HG03575 (cell line): ENCODE data around the gene NHEJ1.

Source experiments
- ATAC-seq: cut with Tn5 transposase; IDR thresholded peaks from one replicate; pipeline ENCODE4 v1.9.1; 2021; ENCODE audit not compliant: unreplicated experiment, insufficient number of reproducible peaks, low FRiP score; ENCODE audit errors: extremely low read depth

Gene NHEJ1

DNA sequence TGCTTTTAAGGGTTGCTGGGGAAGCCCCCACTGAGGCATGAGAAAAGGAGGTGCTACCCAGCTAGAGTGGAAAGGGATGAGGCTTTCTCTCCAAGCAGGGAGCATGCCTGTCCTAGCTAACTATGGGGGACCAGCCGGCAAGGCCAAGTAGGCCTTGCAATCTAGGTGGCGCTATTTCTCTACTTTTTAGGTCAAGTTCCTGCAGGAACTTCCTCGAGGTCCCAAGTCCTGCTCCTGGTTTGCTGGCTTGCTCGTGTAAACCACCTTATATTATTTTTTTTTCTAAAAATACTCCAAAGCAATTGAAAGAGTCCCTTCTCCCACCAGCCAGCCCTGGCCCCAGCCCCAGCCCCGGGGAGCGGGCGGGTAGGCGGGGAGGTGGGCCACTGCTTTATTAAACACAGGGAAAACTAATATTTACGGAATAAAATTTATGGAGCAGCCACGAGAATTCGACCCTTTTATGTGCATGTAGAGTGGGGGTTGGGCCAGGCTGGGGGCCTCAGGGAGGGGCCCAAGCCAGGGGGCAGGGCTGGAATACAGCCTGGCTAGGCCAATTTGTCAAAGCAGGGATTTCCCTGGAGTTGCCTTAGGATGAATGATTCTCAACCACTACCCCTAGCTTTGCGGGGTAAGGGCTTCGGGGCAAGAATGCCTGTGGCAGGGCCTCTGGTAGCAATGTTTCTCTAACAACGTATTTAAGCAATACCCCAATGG lies 87.0 kb downstream of the NHEJ1 start:
- ATAC-seq: no peak

DNA sequence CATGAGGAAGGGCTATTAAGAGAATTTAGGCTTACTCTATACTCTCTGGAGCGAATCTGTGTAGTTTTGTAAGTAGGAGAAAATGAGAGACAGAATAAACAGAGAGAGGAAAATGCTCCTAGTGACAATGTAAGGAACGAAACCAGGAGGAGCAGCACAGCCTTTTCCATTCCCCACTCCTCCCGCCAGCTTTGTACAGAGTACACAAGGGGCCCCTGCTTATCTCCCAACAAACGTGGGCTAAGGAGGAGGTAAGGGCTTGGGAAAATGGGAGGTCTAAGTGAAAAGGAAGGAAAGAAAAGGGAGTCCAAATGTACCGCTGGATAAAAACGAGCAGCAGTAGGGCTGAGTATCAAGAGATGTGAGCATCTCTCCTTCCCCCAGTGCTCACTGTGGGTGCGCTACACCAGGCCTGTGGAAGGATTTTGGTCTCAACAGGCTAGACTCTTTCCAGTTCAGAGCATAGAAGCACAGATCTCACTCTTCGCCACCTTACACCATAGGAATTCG lies 87.8 kb downstream of the NHEJ1 start:
- no peak for ATAC-seq

DNA sequence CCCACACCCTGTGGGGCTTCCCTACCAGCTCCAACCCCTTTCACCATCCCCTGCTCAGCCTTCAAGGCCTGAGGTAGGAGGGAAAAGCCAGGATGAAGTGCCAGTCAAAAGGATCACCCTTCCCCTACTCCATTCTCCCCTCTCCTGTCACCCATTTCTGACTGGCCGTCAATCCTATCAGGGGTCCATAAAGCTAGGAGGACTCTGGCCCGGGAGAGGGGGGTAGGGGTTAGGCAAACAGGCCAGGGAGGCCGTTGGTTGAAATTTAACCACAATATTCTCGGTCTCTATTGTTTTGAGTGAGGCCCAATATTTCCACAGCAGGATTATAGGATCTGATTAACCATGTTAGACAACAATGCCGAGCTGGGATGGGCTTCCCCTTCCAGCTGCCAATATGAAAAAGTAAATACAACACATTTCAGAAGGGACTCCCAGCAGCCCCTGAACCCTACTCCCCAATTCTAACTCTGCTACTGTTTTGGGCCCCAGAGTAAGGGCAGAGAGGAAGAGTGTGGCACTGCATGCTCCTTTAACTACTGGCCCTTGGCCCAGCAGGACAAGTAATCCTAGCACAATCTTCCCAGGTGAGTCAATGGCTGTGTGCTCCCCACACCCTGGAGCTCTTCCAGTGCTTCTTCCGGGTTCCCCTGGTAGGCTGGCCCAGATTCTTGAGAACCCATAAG lies 89.3 kb downstream of the NHEJ1 start:
- no peak for ATAC-seq

DNA sequence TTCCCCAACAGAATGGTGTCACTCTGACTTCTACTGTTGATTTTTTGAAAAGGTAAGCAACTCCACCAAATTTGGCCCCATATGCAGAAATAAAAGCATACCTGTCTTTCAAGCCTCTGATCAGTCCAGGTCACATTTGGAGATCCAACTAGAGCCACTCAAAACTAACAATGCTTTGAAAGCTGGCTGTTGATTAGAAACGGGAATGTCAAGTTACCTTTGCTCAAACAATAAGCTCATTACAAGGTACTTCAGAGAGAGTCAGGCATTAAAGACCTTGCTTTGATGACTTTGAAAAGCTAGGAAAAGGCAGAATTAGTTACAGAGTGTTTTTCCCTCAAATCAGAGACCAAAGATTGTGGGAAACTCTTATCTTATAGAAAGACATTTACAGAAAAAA lies 95.1 kb downstream of the NHEJ1 start:
- no peak for ATAC-seq

DNA sequence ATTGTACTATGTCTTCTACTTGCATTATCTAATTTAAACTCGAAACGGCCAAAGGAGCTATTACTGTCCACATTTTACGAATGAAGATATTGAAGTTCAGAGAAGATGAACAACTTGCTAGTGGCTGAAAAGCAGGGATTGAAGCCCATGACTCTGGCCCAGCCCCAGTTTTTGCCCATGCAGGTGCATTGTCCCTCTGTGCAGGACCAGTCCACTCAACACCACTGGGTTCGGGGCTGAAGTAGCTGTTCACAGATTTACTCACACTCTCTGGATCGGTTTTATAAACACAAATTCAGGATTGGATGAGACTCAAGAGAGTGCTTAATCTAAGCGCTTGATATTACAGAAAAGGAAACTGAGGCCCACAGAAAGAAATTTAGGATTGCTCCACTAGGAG lies 98.5 kb downstream of the NHEJ1 start:
- ATAC-seq: no peak

DNA sequence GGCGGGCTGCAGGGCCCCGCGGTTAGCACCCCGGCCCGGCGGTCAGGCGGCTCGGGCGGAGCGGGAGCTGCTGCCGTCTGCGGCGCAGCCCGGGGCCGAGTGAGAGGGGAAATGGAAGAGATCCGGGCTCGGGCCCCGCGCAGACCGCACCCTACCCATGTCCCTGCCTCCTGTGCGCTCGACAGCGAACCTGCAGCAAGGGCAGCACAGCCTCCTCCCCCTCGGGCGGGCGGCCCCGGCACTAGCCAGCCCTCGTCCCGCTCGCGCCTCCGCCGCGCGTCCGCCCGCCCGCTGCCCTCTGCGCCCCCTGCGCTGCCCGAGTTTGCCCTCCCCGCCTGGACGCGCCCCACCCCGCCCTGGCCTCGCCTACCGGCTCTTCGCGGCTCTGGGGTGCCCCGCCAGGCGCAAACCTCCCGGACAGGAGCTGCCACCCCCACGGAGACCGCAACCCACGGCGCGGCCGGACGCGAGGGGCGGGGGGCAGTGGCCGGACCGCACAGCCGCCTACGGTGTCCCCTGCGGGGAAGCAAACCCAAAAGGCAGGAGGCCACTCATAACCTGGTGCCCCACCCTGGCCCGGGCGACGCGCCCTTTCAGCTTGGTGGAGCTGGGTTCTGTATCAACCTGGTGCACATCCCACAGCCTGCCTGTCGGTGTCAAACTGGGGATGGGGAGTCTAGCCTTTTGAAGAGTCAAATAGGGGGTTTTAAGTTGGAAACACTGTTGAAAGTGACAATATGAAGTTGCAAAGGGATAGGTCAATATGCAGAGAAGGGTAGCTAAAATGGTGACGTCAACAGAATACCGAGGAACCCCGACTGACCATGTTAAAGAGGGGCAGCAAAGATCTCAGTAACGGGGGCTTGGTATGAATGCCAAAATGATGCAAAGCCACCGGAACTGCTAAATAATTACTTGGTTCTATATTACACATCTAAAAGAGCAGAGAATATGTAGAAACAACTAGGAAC lies 99.5 kb downstream of the NHEJ1 start, which contains the start of gene IHH:
TSS of gene IHH (minus strand) at position 101 of the 971 bp plus-strand sequence. CDS start 454 bp downstream, outside the sequence.
- ATAC-seq: no peak

DNA sequence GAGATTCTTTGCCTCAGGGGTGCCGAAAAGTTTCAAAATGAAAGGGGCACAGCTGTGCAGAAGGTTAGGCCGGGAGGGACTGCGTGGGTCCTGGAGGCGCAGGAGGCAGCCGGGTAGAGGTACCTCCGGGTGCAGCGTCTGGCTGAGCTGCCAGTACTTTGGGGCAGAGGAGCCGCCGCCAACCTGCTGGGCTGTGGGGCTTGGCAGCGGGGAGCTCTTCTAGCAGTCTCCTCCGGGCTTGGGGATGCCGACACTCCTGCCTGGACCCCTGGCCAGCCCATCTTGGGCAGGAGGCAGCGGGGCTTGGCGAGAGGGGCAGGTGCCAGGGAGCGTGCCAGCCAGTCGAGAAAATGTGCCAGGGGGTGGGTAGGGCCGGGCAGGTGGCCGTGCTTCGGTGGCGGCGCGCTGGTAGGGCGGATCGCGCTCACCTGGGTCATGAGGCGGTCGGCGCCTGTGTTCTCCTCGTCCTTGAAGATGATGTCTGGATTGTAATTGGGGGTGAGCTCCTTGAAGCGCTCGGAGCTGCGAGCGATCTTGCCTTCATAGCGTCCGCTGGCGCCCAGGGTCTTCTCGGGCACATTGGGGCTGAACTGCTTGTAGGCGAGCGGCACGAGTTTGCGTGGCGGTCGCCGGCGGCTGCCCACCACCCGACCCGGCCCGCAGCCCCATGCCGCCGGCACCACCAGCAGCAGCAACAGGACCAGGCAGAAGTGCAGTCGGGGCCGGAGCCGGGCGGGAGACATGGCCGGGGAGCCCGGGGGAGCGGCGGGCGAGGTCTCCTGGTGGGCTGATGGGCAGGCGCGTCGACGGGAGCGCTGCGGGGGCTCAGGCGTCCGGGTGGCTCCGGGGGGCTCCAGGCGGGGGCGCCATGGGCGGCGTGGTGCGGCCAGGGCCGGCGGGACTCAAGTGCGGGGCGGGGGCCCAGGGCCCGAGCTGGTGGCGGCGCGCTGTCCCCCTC lies 100.6 kb downstream of the NHEJ1 start:
- ATAC-seq: no peak

DNA sequence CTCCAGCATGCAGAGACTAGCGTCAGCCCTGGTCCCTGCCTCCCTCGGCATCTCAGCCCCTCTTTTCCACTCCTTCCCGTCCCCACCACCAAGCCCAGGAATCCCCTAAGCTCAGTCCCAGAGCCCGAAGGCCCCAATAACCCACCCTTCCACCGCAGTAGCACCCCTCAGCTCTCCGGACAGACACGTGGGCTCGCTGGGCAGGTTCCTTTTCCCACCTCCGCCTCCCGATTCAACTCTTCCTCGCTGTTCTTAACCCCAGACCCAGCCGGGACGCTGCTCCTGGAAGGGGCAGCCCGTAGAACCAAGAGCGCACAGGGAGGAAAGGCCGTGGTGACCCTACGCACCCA lies 101.3 kb downstream of the NHEJ1 start:
- no peak for ATAC-seq

DNA sequence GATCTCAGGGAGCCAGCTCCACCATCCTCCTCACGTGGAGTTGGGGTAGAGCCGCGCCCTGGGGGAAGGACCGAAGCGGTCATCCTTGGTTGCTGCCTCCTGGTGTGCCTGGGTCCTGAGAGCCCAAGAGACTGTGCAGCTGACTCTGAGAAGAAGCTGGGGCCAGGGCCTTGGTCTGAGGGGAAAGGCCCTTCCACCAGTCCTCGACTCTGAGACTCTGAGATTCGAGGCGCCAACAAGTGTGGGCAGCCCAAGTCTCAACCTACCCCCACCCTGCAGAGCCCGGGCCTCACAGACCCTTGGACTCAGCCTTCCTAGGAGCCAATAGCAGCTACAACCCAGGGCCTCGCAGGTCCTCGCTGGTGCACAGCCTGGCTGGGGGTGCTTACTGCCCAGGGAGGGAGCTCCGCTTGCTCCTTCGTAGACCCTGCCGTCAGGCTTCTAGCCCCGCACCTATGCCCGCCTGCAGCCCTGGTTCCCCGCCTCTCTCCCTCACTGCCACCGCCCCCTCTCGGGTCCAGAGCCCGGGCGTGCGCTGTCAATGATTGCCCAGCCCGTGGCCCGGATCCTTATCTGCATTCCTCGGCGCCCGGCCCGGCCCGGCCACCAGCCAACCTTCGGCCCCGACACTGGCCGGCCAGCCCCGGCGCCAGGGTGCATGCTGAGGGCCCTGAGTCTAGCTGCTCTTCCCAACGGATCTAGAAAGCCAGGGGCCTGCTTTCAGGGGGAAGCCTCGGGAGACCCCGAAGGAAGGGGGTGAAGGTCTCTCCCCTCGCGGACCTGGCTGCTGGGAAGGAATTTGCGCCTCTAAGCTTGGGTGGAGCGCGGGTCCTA lies 101.9 kb downstream of the NHEJ1 start:
- ATAC-seq: no peak

DNA sequence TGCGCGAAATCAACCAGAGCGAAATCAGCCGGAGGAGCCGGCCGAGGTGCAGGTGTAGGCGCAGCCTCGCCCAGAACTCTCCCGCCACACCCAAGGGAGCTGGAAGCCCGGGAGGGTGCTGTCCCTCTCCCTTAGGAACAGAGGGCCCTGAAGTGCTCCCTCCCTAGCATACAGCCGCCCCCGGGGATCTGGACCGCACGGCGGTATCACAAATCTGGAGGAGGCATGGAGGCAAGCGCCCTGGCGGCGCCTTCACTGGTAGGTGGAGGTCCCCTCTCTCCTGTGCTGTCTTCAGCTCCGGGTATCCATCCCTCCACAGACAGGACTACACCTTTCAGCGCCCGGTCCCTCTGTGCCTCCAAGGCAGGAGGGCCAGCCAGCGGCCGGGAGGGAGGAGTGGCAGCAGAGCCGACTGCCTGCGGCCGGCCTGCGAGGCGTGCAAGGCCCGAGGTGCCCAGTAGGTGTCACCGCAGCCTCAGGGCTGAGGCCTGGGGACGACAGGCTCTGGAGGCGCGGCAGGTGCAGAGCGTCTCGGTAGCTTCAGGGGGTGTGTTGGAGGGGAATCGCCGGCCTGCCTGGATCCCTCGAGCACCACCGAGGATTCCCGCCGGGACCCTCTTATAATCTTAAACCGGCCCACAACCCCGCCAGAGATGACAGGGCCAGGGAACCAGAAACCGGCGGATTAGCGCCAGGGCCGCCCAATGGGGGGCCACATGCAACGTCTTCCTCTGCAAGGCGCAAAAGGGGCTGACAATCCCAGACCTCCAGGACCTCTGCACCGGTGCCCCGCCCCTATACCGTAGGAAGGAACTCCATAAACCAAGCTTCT lies 102.7 kb downstream of the NHEJ1 start:
- no peak for ATAC-seq

DNA sequence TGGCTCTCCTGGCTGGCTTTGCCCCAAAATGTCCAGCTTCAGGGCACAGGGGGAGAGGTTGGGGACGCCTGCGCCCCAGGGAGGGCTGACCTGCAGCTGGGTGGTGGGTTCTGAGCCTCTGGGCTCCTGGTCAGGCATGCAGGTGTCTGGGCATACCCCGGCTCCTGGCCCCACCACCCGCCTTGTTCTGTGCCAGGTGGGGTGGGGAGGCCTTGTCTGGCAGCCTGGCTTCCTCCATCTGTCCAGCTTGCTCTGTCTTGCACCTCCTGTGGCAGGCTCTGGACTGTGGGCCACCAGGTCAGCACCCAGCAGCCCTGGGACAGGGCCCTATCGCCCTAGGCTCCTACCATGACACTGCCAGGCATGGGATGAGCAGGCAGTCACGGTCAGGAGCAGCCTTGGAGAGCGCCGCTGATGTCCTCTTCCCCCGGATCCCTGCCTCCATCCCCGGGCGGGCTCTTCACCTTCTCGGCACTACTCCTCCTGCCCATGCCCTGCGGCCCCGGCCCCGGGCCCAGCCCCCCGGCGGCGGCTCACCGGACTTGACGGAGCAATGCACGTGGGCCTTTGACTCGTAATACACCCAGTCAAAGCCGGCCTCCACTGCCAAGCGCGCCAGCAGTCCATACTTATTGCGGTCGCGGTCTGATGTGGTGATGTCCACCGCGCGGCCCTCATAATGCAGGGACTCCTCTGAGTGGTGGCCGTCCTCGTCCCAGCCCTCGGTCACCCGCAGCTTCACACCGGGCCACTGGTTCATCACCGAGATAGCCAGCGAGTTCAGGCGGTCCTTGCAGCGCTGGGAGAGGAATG lies 103.5 kb downstream of the NHEJ1 start:
- ATAC-seq: no peak

DNA sequence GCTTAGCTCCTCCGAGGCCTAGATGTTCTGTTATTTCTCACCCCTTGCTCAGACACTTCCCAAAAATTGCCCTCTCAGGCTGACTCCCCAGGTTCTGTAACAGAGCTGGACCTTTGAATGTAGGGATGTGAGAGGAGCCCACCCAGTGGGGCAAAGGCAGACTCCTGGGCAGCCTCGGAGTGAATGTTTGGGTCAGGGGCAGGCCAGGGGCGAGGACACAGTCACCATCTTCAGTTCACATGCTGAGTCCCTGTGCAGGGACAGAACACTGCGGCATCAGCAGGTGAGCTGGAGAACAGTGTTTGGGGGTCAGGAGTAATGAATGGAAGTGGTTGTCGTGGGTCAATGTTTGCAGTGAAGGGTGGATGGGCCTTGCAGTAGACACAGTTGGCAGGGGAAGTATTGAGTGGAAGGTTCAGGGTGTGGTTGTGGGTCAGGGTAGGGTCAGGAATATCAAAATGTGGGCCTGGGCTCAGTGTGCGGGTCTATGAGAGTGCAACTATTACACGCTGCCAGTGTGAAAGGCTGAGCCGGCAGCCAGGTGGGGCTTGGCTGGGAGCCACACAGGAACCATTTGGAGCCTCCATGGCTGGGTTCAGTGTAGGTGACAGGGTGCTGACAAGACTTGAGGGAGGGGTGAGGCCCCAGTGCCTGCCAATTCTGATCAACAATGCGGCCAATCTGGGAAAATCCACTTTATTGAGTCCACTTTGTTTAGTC lies 104.3 kb downstream of the NHEJ1 start:
- ATAC-seq: no peak

DNA sequence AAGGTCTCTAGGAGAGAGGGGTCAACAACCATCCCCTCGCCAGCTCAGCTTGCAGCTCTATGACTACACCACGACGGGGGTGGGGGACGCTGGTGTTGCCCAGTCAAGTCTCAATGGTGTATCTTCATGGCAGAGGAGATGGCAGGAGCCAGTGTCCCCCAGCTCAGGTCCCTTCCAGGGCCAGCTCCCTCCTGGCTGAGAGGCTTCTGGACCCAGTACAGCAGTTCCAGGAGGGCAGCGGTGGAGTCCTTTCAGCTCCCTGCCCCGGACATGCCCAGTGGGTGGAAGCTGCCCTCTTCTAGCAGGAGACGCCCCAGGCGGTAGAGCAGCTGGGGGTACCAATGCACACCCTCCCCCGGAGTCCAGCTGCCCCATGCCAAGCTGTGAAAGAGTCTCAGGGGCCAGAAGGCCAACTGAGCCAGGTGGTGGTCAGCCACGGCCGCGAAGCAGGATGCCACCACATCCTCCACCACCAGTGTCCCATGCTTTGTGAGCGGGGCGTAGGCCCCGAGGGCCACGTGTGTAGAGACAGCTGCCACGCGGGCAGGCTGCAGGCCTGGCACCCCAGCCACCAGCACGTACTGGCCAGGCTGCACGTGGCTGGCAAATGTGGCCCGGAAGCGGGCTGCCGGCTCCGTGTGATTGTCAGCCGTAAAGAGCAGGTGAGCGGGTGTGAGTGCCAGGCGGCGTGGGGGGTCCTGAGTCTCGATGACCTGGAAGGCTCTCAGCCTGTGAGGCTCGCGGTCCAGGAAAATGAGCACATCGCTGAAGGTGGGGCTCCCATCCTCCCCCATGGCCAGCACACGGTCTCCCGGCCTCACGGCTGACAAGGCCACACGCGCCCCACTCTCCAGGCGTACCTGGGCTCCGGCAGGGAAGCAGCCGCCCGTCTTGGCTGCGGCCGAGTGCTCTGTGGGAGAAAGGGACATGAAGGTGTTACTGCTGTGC lies 105.4 kb downstream of the NHEJ1 start:
- ATAC-seq: no peak

DNA sequence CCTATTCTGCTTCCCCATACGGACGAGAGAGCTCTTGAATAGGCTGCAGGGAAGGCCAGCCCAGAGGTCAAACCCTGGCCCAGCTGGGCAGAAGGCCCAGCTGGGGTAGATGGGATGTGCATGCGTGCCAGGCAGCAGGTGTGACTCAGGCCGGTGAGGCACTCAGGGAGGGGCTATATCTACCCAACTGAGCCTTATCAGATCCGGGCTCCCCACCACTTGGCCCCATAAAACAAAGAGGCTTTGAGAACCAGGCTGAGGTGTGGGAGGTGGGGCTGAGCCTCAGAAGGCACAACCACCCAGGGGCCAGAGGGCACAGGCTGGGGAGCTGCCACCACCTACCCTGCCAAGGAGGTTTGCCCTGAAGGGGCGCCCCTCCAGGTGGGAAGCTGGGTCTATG lies 111.3 kb downstream of the NHEJ1 start:
- ATAC-seq: no peak
